HepG2 (cell line): ENCODE measurements around the gene TTC31. TPM values are rescaled to one million over a fixed set of nuclear protein-coding genes. Genes with fewer than 3 reads are reported as not detected.

ENCODE experiments used
- ARID2 ChIP-seq: sonication (generic); formaldehyde crosslinking; IDR thresholded peaks from 2 replicates; pipeline ENCODE4 v1.8.1; 2022; ENCODE audit warnings: mild to moderate bottlenecking, missing genetic modification reagents, borderline replicate concordance
- ARID5B ChIP-seq: IDR thresholded peaks from 2 replicates; pipeline ENCODE4 v1.4.0; 2020; ENCODE audit warnings: mild to moderate bottlenecking, missing genetic modification reagents
- ARNT ChIP-seq: fragments of 450-650 bp; IDR thresholded peaks from 2 replicates; pipeline ENCODE4 v1.6.1; 2017
- ATF2 ChIP-seq: sonication (generic); formaldehyde crosslinking; IDR thresholded peaks from 2 replicates; pipeline ENCODE4 v1.4.0; 2020; ENCODE audit warnings: missing genetic modification reagents
- HNF4A ChIP-seq: sonication (generic); formaldehyde crosslinking; IDR thresholded peaks from 2 replicates; pipeline ENCODE4 v1.4.0; 2020; ENCODE audit warnings: missing genetic modification reagents
- HOXA5 ChIP-seq: sonication (generic); formaldehyde crosslinking; IDR thresholded peaks from 2 replicates; pipeline ENCODE4 v1.4.0; 2020; ENCODE audit warnings: missing genetic modification reagents
- KMT2A ChIP-seq: sonication (generic); formaldehyde crosslinking; IDR thresholded peaks from 2 replicates; pipeline ENCODE4 v1.4.0; 2020; ENCODE audit warnings: missing genetic modification reagents
- MLX ChIP-seq: IDR thresholded peaks from 2 replicates; pipeline ENCODE4 v1.6.1; 2016
- MYC ChIP-seq: sonication (generic); formaldehyde crosslinking; IDR thresholded peaks from 2 replicates; pipeline ENCODE4 v1.9.0; 2021; ENCODE audit warnings: missing genetic modification reagents, borderline replicate concordance
- PRDM15 ChIP-seq: sonication (generic); formaldehyde crosslinking; IDR thresholded peaks from 2 replicates; pipeline ENCODE4 v1.4.0; 2020; ENCODE audit warnings: missing genetic modification reagents
- PTBP1 ChIP-seq: fragments of 200-400 bp; formaldehyde crosslinking; IDR thresholded peaks from 2 replicates; pipeline ENCODE4 v1.6.1; 2018; ENCODE audit warnings: low read length, low read depth; ENCODE audit not compliant: poor library complexity, severe bottlenecking
- SNAI1 ChIP-seq: sonication (generic); formaldehyde crosslinking; IDR thresholded peaks from 2 replicates; pipeline ENCODE4 v1.5.0; 2020; ENCODE audit warnings: mild to moderate bottlenecking, missing genetic modification reagents, borderline replicate concordance
- TAF1 ChIP-seq: sonication (generic); formaldehyde crosslinking; IDR thresholded peaks from 2 replicates; pipeline ENCODE4 v1.4.0; 2020; ENCODE audit warnings: missing genetic modification reagents
- TBX3 ChIP-seq: fragments of 450-650 bp; IDR thresholded peaks from 2 replicates; pipeline ENCODE4 v1.6.1; 2017; ENCODE audit warnings: antibody characterized with exemption, mild to moderate bottlenecking, inconsistent platforms, borderline replicate concordance
- ZNF207 ChIP-seq: fragments of 450-650 bp; IDR thresholded peaks from 2 replicates; pipeline ENCODE4 v1.6.1; 2016; ENCODE audit warnings: antibody characterized with exemption, borderline replicate concordance
- ZNF280B ChIP-seq: sonication (generic); formaldehyde crosslinking; IDR thresholded peaks from 2 replicates; pipeline ENCODE4 v1.5.0; 2020; ENCODE audit warnings: missing genetic modification reagents, mild to moderate bottlenecking, borderline replicate concordance
- ZNF331 ChIP-seq: sonication (generic); formaldehyde crosslinking; IDR thresholded peaks from 2 replicates; pipeline ENCODE4 v1.4.0; 2020; ENCODE audit warnings: missing genetic modification reagents
- ZNF558 ChIP-seq: sonication (generic); formaldehyde crosslinking; IDR thresholded peaks from 2 replicates; pipeline ENCODE4 v1.9.0; 2022; ENCODE audit warnings: mild to moderate bottlenecking, missing genetic modification reagents, borderline replicate concordance
- polyA plus RNA-seq, 8 experiments: library from polyadenylated mRNA; depleted of rRNA in 3 of 8; stranded (reverse) in 7 of 8; unstranded in 1 of 8; fragments of >200 nt; fragmentation: Illumina TruSeq in 4 of 8; extraction: Trizol in 4 of 8; gene quantifications; 2 replicates each; pipeline versions ENCODE4 v1.2.1 to v1.2.3, GENCODE V29; 2011 to 2016; ENCODE audit warnings: low read depth in 4 of 8, missing spikeins in 1 of 8, mixed read lengths in 1 of 8; ENCODE audit not compliant: insufficient read depth in 1 of 8
- total RNA-seq, 5 experiments: library from RNA; depleted of rRNA; stranded (reverse); fragments of >200 nt; fragmentation: Illumina TruSeq; extraction: Trizol; gene quantifications; 2 replicates each; pipeline ENCODE4 v1.2.3, GENCODE V29; 2016; ENCODE audit warnings: low read depth in 1 of 5

TTC31 gene
- total and polyA plus RNA-seq, 2 of the 13 experiments (the other 11 are each of a cell fraction or from before 2014, with no cell fraction given) = 28.3 to 39.5 TPM

- TF ChIP-seq ZNF280B (CRISPR knock-in tag) = peak; percentile 79; the same call in 1 of the 2 replicates
- peak; percentile 86; the same call in 1 of the 2 replicates for TF ChIP-seq MYC (CRISPR knock-in tag)
- TF ChIP-seq PTBP1 = no peak
- no peak for TF ChIP-seq PRDM15
- TF ChIP-seq TBX3 = no peak; the same call in 1 of the 2 replicates
- peak; percentile 81 for TF ChIP-seq ARID2 (CRISPR knock-in tag)
- TF ChIP-seq TAF1 = no peak
- TF ChIP-seq ZNF558 (CRISPR knock-in tag) = no peak
- no peak for TF ChIP-seq ARNT
- peak; percentile 79 for TF ChIP-seq HNF4A (CRISPR knock-in tag)
- no peak for TF ChIP-seq ZNF207
- no peak for TF ChIP-seq ATF2
- no peak; the same call in 1 of the 2 replicates for TF ChIP-seq HOXA5 (CRISPR knock-in tag)
- no peak for TF ChIP-seq MLX (CRISPR knock-in tag)
- no peak for TF ChIP-seq KMT2A (CRISPR knock-in tag)
- no peak for TF ChIP-seq ARID5B
- TF ChIP-seq SNAI1 (CRISPR knock-in tag) = 0 out of 2 replicates have a peak, but pooled peaks have one; percentile 84
- TF ChIP-seq ZNF331 (CRISPR knock-in tag) = no peak
Observed at GRCh38 chr2:74528600-74529356, 45.9 kb downstream of the TTC31 start (continued).
